Liver (tissue), 9 donors: ENCODE measurements around the gene DCUN1D2. TPM values are rescaled to one million over a fixed set of nuclear protein-coding genes. Genes with fewer than 3 reads are reported as not detected.

ENCODE experiments used
- DNase-seq: peaks from one replicate; pipeline ENCODE4 v3.0.0-alpha.2; 2017; ENCODE audit warnings: low spot score
- H3K27ac ChIP-seq, 2 donors: one replicate each; pipeline ENCODE4 v1.7.0; 2013; ENCODE audit warnings: inconsistent platforms in 2 of 2, low read length in 2 of 2, control low read depth in 1 of 2, low read depth in 1 of 2, mild to moderate bottlenecking in 1 of 2
- H3K27me3 ChIP-seq, 4 donors: one replicate each; pipeline versions ENCODE4 v1.6.1 to v1.7.0; 2013; ENCODE audit warnings: low read length in 3 of 4, inconsistent platforms in 1 of 4, mild to moderate bottlenecking in 1 of 4, moderate library complexity in 1 of 4; ENCODE audit not compliant: control insufficient read depth in 4 of 4, insufficient read depth in 4 of 4
- H3K36me3 ChIP-seq, 4 donors: one replicate each; pipeline versions ENCODE4 v1.6.1 to v1.7.0; 2013; ENCODE audit warnings: low read length in 3 of 4, mild to moderate bottlenecking in 3 of 4, low read depth in 1 of 4, moderate library complexity in 1 of 4; ENCODE audit not compliant: control insufficient read depth in 4 of 4, insufficient read depth in 3 of 4
- H3K4me1 ChIP-seq, 4 donors: one replicate each; pipeline versions ENCODE4 v1.6.1 to v1.7.0; 2013; ENCODE audit warnings: low read length in 3 of 4, mild to moderate bottlenecking in 3 of 4, moderate library complexity in 1 of 4; ENCODE audit not compliant: control insufficient read depth in 4 of 4, insufficient read depth in 4 of 4
- H3K4me3 ChIP-seq, 3 donors: one replicate each; pipeline versions ENCODE4 v1.6.1 to v1.7.0; 2013; ENCODE audit warnings: low read length in 3 of 3, control low read depth in 1 of 3, low read depth in 1 of 3, mild to moderate bottlenecking in 1 of 3
- H3K9ac ChIP-seq, 2 donors: one replicate each; pipeline ENCODE4 v1.7.0; 2013; ENCODE audit warnings: low read length in 2 of 2, mild to moderate bottlenecking in 2 of 2, moderate library complexity in 2 of 2, control low read depth in 1 of 2, low read depth in 1 of 2
- H3K9me3 ChIP-seq, 4 donors: one replicate each; pipeline versions ENCODE4 v1.6.1 to v1.7.0; 2013; ENCODE audit warnings: low read length in 3 of 4; ENCODE audit not compliant: control insufficient read depth in 4 of 4
- ATF3 ChIP-seq: IDR thresholded peaks from 2 replicates; pipeline ENCODE4 v1.6.1; 2016; ENCODE audit warnings: antibody characterized with exemption
- CTCF ChIP-seq: fragments of 150-350 bp; IDR thresholded peaks from 2 replicates; pipeline ENCODE4 v1.5.1; 2017; ENCODE audit warnings: improper control_type of control experiment, low read depth, low read length; ENCODE audit not compliant: missing input control
- FOXA1 ChIP-seq: IDR thresholded peaks from 2 replicates; pipeline ENCODE4 v1.6.1; 2016; ENCODE audit warnings: antibody characterized with exemption
- FOXA2 ChIP-seq: IDR thresholded peaks from 2 replicates; pipeline ENCODE4 v1.6.1; 2016; ENCODE audit warnings: antibody characterized with exemption
- GABPA ChIP-seq, 2 donors: IDR thresholded peaks in 1 of 2; conservative IDR thresholded peaks in 1 of 2; 2 replicates each; pipeline ENCODE4 v1.6.1; 2016; ENCODE audit warnings: antibody characterized with exemption in 2 of 2, mild to moderate bottlenecking in 1 of 2, moderate library complexity in 1 of 2
- HNF4A ChIP-seq, 2 donors: conservative IDR thresholded peaks; 2 replicates each; pipeline ENCODE4 v1.6.1; 2016; ENCODE audit warnings: antibody characterized with exemption in 2 of 2, mild to moderate bottlenecking in 2 of 2
- JUND ChIP-seq, 2 donors: IDR thresholded peaks; 2 replicates each; pipeline ENCODE4 v1.6.1; 2016; ENCODE audit warnings: antibody characterized with exemption in 2 of 2
- MAX ChIP-seq: IDR thresholded peaks from 2 replicates; pipeline ENCODE4 v1.6.1; 2016; ENCODE audit warnings: antibody characterized with exemption
- NR2F2 ChIP-seq: IDR thresholded peaks from 2 replicates; pipeline ENCODE4 v1.6.1; 2016; ENCODE audit warnings: antibody characterized with exemption
- RAD21 ChIP-seq, 2 donors: IDR thresholded peaks; 2 replicates each; pipeline ENCODE4 v1.6.1; 2016; ENCODE audit warnings: antibody characterized with exemption in 2 of 2, mild to moderate bottlenecking in 2 of 2
- REST ChIP-seq: IDR thresholded peaks from 2 replicates; pipeline ENCODE4 v1.6.1; 2016; ENCODE audit warnings: antibody characterized with exemption, mild to moderate bottlenecking
- RXRA ChIP-seq, 2 donors: IDR thresholded peaks; 2 replicates each; pipeline ENCODE4 v1.6.1; 2017 to 2018; ENCODE audit warnings: antibody characterized with exemption in 2 of 2, mild to moderate bottlenecking in 1 of 2
- TAF1 ChIP-seq: conservative IDR thresholded peaks from 2 replicates; pipeline ENCODE4 v1.6.1; 2016; ENCODE audit warnings: antibody characterized with exemption, mild to moderate bottlenecking
- ZBTB33 ChIP-seq: IDR thresholded peaks from 2 replicates; pipeline ENCODE4 v1.6.1; 2016; ENCODE audit warnings: antibody characterized with exemption
- WGBS: extraction: QIAGEN DNeasy Blood & Tissue Kit; methylation state at CpG from one replicate; pipeline ENCODE4 v1.1.7; 2013; 5-methylcytosine and 5-hydroxymethylcytosine counted together
- polyA plus RNA-seq, 2 donors: library from polyadenylated mRNA; stranded (reverse) in 1 of 2; unstranded in 1 of 2; fragments of 200-250 nt in 1 of 2; fragments of >200 nt in 1 of 2; fragmentation: Nextera tagmentation in 1 of 2; extraction: Ambion mirVana in 1 of 2; gene quantifications; one replicate each; pipeline versions ENCODE4 v1.2.1 to v1.2.3, GENCODE V29; 2013 to 2015
- total RNA-seq, 2 donors: library from RNA; depleted of rRNA; stranded (reverse); fragments of >200 nt; gene quantifications; one replicate each; pipeline ENCODE4 v1.2.3, GENCODE V29; 2014
- donor health status: healthy.
- donor health status: healthy.
- donor health status: healthy.
- donor health status: healthy.
- donor health status: healthy.

DCUN1D2 gene
- total and polyA plus RNA-seq, 4 donors, result 4.0 to 13.1 (median 5.5) TPM

- peaks cover 3 to 18% (median 14%) of the 10 kb centered on the region in 4 donors for H3K36me3 ChIP-seq
- H3K27me3 ChIP-seq, result no peaks in the 10 kb centered on the region
- no peak overlapping the region for H3K27ac ChIP-seq
- TF ChIP-seq FOXA2, result no peak
- TF ChIP-seq CTCF, result no peak
- TF ChIP-seq JUND (IDR thresholded peaks at IDR 0.05), result no peak
- TF ChIP-seq ZBTB33, result no peak
- TF ChIP-seq RXRA (IDR thresholded peaks at IDR 0.05), result no peak
- no peak for TF ChIP-seq TAF1
- no peak for TF ChIP-seq NR2F2
- TF ChIP-seq REST, result no peak
- TF ChIP-seq HNF4A (conservative IDR thresholded peaks at IDR 0.05), result no peak
- no peak for TF ChIP-seq FOXA1
- no peak for TF ChIP-seq MAX
- no peak for TF ChIP-seq ATF3
- H3K4me1 ChIP-seq, result no peaks in the 10 kb centered on the region
- no peak for DNase-seq
- no peak overlapping the region for H3K4me3 ChIP-seq
- H3K9ac ChIP-seq, result no peak overlapping the region
- no peaks in the 10 kb centered on the region for H3K9me3 ChIP-seq
- 98% methylated on average over 7 of the region's 7 CpGs for WGBS
Measured at GRCh38 chr13:113476811-113477210, 13.7 kb downstream of the DCUN1D2 start.

- TF ChIP-seq ZBTB33, result no peak
- no peak for TF ChIP-seq RAD21 (IDR thresholded peaks at IDR 0.05)
- TF ChIP-seq TAF1, result no peak
- no peak for TF ChIP-seq GABPA (IDR thresholded peaks at IDR 0.05 in 1 of 2, conservative IDR thresholded peaks at IDR 0.05 in 1 of 2)
- Histone ChIP-seq H3K27ac (no peak overlapping the region), H3K4me1 (no peaks in the 10 kb centered on the region), H3K27me3 (no peaks in the 10 kb centered on the region), H3K9ac (no peak overlapping the region), H3K4me3 (no peak overlapping the region), H3K9me3 (no peaks in the 10 kb centered on the region), H3K36me3 (peaks cover 3 to 18% (median 14%) of the 10 kb centered on the region in 4 donors)
- DNase-seq, result no peak
- 97% methylated on average over 12 of the region's 12 CpGs for WGBS
Measured at GRCh38 chr13:113475911-113476310, 14.6 kb downstream of the DCUN1D2 start.
